Activated naive CD8-positive, alpha-beta T cell treated with anti-CD3 and anti-CD28 coated beads for 36 hours (primary cell): Measurements from ENCODE around the gene ACSF2. TPM values are rescaled to one million over a fixed set of nuclear protein-coding genes. Genes with fewer than 3 reads are reported as not detected.

Source experiments
- DNase-seq: peaks from one replicate; pipeline ENCODE4 v3.0.0; 2021
- H3K27ac Mint-ChIP-seq: one replicate; pipeline ENCODE4 v1.8.0; 2022; ENCODE audit warnings: mild to moderate bottlenecking, moderate library complexity, mixed read lengths
- H3K27me3 Mint-ChIP-seq: one replicate; pipeline ENCODE4 v1.8.0; 2022; ENCODE audit warnings: mild to moderate bottlenecking, mixed read lengths
- H3K36me3 Mint-ChIP-seq: one replicate; pipeline ENCODE4 v1.8.0; 2021; ENCODE audit warnings: mild to moderate bottlenecking, mixed read lengths
- H3K4me1 Mint-ChIP-seq: one replicate; pipeline ENCODE4 v1.8.0; 2021; ENCODE audit warnings: mixed read lengths
- H3K4me3 Mint-ChIP-seq: one replicate; pipeline ENCODE4 v1.8.0; 2022; ENCODE audit warnings: mild to moderate bottlenecking, moderate library complexity, mixed read lengths
- H3K9me3 Mint-ChIP-seq: one replicate; pipeline ENCODE4 v1.8.0; 2022; ENCODE audit warnings: mixed read lengths
- total RNA-seq, 2 experiments: library from RNA; stranded (reverse); gene quantifications; one replicate each; pipeline ENCODE4 v1.2.3, GENCODE V29; 2021

Gene ACSF2
- total RNA-seq, 2 experiments from 2014 or later, result 9.2 to 9.7 TPM

- Mint-ChIP-seq H3K9me3 (no peaks in the 10 kb centered on the region), H3K27ac (no peak overlapping the region), H3K4me3 (no peak overlapping the region), H3K27me3 (no peaks in the 10 kb centered on the region), H3K4me1 (no peaks in the 10 kb centered on the region), H3K36me3 (no peaks in the 10 kb centered on the region)
- DNase-seq, result no peak
Measured at GRCh38 chr17:50460831-50461526, 35.0 kb downstream of the ACSF2 start.

- DNase-seq, result no peak
- Mint-ChIP-seq H3K9me3 (no peaks in the 10 kb centered on the region), H3K27ac (no peak overlapping the region), H3K36me3 (no peaks in the 10 kb centered on the region), H3K27me3 (no peaks in the 10 kb centered on the region), H3K4me3 (no peak overlapping the region), H3K4me1 (no peaks in the 10 kb centered on the region)
Measured at GRCh38 chr17:50461550-50462132, 35.6 kb downstream of the ACSF2 start.

DNA sequence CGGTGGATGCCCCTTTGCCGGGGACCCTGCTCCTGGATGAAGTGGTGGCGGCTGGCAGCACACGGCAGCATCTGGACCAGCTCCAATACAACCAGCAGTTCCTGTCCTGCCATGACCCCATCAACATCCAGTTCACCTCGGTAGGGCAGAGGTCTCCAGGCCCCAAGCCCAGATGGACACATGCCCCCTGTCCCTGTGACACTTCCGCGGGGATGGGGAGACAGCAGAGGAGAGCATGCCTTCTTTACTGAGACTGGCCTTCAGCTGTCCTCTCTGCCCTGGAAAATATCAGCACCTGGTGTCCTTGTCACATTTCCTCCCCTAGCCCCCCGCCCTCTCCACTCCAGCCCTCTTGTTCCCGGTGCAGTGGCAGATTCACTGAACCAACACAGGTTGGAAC is 36.4 kb downstream of the ACSF2 start:
- Mint-ChIP-seq H3K27ac (no peak overlapping the region), H3K36me3 (no peaks in the 10 kb centered on the region), H3K27me3 (peaks cover 4% of the 10 kb centered on the region), H3K4me3 (no peak overlapping the region), H3K4me1 (no peaks in the 10 kb centered on the region), H3K9me3 (no peaks in the 10 kb centered on the region)
- no peak for DNase-seq

DNA sequence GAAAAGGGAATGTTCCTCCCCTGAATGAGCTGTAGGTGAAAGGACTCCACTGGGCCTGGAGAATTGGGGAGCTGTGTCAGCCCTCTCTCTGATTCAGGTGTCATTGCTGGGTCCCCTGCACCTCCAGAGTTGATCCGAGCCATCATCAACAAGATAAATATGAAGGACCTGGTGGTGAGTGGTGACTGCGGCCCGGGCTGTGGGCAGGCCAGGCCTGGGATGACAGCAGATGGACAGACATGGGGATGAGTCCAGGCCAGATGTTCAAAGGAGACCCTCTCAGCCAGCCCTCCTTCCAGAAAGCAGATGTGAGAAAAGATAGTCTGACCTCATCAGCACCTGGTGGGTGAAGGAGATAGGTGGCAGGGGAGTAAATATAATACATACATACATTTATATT is 38.1 kb downstream of the ACSF2 start:
- Mint-ChIP-seq H3K36me3 (no peaks in the 10 kb centered on the region), H3K27ac (no peak overlapping the region), H3K4me1 (no peaks in the 10 kb centered on the region), H3K4me3 (no peak overlapping the region), H3K27me3 (peaks cover 15% of the 10 kb centered on the region), H3K9me3 (no peaks in the 10 kb centered on the region)
- DNase-seq, result no peak

- H3K27ac Mint-ChIP-seq, result no peak overlapping the region
- H3K4me1 Mint-ChIP-seq, result no peaks in the 10 kb centered on the region
- H3K9me3 Mint-ChIP-seq, result no peaks in the 10 kb centered on the region
- no peaks in the 10 kb centered on the region for H3K36me3 Mint-ChIP-seq
- peaks cover 21% of the 10 kb centered on the region for H3K27me3 Mint-ChIP-seq
- DNase-seq, result no peak
- no peak overlapping the region for H3K4me3 Mint-ChIP-seq
Measured at GRCh38 chr17:50464736-50465135, 38.7 kb downstream of the ACSF2 start.

DNA sequence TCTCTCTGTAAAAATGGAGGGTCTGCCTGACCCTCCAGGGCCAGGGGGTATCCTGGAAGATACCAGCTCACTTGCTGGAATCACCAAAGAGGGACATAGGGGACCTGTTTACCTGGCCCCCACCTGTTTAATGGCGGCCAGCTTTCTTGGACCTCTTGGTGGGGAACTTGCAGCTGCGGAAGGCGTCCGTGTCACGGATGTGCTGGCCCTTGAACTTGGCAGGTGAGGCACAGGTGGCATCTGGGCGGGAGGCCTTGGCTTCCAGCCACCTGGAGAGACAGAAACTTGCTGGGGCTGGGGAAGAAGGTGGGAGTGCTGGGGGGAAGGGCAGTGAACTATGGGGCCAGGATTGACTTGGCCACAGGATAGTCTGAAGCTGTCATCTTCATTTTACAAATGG is 39.2 kb downstream of the ACSF2 start:
- no peak overlapping the region for H3K27ac Mint-ChIP-seq
- peaks cover 25% of the 10 kb centered on the region for H3K27me3 Mint-ChIP-seq
- no peaks in the 10 kb centered on the region for H3K4me1 Mint-ChIP-seq
- no peaks in the 10 kb centered on the region for H3K9me3 Mint-ChIP-seq
- no peak overlapping the region for H3K4me3 Mint-ChIP-seq
- DNase-seq, result no peak
- H3K36me3 Mint-ChIP-seq, result no peaks in the 10 kb centered on the region

GRCh38 chr17:50465635-50466034 is 39.6 kb downstream of the ACSF2 start:
- Mint-ChIP-seq H3K27me3 (peaks cover 30% of the 10 kb centered on the region), H3K4me1 (peaks cover 1% of the 10 kb centered on the region), H3K9me3 (no peaks in the 10 kb centered on the region), H3K27ac (no peak overlapping the region), H3K4me3 (no peak overlapping the region), H3K36me3 (no peaks in the 10 kb centered on the region)
- DNase-seq, result no peak

- no peaks in the 10 kb centered on the region for H3K36me3 Mint-ChIP-seq
- peaks cover 34% of the 10 kb centered on the region for H3K27me3 Mint-ChIP-seq
- no peak for DNase-seq
- peaks cover 7% of the 10 kb centered on the region for H3K4me1 Mint-ChIP-seq
- H3K27ac Mint-ChIP-seq, result no peak overlapping the region
- no peaks in the 10 kb centered on the region for H3K9me3 Mint-ChIP-seq
- no peak overlapping the region for H3K4me3 Mint-ChIP-seq
Measured at GRCh38 chr17:50466371-50467113, 40.5 kb downstream of the ACSF2 start.

DNA sequence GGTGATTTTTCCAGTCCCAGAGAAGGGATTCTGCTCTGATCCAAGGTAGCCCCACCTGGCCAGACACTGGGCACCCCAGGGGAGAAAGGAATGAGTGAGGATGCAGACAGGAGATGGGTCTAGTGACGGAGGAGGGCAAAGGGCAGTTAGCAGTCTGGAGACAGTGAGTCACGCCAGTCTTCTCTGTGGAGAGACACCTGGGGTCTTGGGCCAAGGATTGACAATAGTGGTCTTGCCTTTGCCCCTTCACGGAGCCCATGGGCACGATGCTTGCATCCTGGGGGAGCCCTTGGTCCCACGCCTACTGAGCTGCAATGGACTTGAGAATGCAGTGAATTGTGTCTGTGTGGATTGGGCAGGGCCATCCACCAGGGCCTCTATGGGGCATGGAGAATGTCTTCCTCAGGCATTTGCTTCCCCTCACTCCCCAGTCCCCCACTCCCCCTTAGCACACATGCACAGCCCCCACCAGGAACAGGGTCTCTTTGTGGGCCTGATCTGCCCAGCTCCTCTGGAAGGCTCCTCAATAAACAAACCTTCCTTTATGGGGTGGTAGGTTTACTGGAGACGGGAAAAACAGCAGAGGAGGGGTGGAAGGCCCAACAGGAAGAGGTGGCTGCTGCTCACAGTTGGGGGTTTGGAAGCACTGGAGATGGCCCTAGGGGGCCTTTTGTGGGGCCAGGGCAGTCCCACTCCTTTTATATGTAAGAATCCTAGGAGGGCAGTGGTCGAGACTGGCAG is 41.3 kb downstream of the ACSF2 start:
- DNase-seq, result no peak
- Mint-ChIP-seq H3K36me3 (no peaks in the 10 kb centered on the region), H3K9me3 (no peaks in the 10 kb centered on the region), H3K4me1 (peaks cover 7% of the 10 kb centered on the region), H3K4me3 (no peak overlapping the region), H3K27ac (no peak overlapping the region), H3K27me3 (peaks cover 34% of the 10 kb centered on the region)

GRCh38 chr17:50467855-50468303 is 41.9 kb downstream of the ACSF2 start:
- peaks cover 7% of the 10 kb centered on the region for H3K4me1 Mint-ChIP-seq
- H3K9me3 Mint-ChIP-seq, result no peaks in the 10 kb centered on the region
- no peaks in the 10 kb centered on the region for H3K36me3 Mint-ChIP-seq
- no peak overlapping the region for H3K27ac Mint-ChIP-seq
- no peak overlapping the region for H3K4me3 Mint-ChIP-seq
- H3K27me3 Mint-ChIP-seq, result peaks cover 34% of the 10 kb centered on the region
- DNase-seq, result no peak

GRCh38 chr17:50468304-50469207 is 42.5 kb downstream of the ACSF2 start, which contains the start of gene CHAD:
Gene CHAD (minus strand): TSS chr17:50468880. CDS start chr17:50468813, 67 bp downstream.
- no peak for DNase-seq
- Mint-ChIP-seq H3K9me3 (no peaks in the 10 kb centered on the region), H3K27me3 (peaks cover 34% of the 10 kb centered on the region), H3K4me3 (no peak within 1 kb of the TSS), H3K36me3 (no peaks in the 10 kb centered on the region), H3K4me1 (peaks cover 7% of the 10 kb centered on the region), H3K27ac (no peak within 1 kb of the TSS)

- Mint-ChIP-seq H3K27me3 (peaks cover 34% of the 10 kb centered on the region), H3K36me3 (no peaks in the 10 kb centered on the region), H3K4me1 (peaks cover 7% of the 10 kb centered on the region), H3K27ac (no peak overlapping the region), H3K9me3 (no peaks in the 10 kb centered on the region), H3K4me3 (no peak overlapping the region)
- DNase-seq, result no peak
Measured at GRCh38 chr17:50469208-50469605, 43.2 kb downstream of the ACSF2 start.

- Mint-ChIP-seq H3K4me3 (no peak overlapping the region), H3K27ac (no peak overlapping the region), H3K9me3 (no peaks in the 10 kb centered on the region), H3K27me3 (peaks cover 34% of the 10 kb centered on the region), H3K36me3 (no peaks in the 10 kb centered on the region), H3K4me1 (peaks cover 7% of the 10 kb centered on the region)
- DNase-seq, result no peak
Measured at GRCh38 chr17:50469671-50470305, 43.8 kb downstream of the ACSF2 start.

DNA sequence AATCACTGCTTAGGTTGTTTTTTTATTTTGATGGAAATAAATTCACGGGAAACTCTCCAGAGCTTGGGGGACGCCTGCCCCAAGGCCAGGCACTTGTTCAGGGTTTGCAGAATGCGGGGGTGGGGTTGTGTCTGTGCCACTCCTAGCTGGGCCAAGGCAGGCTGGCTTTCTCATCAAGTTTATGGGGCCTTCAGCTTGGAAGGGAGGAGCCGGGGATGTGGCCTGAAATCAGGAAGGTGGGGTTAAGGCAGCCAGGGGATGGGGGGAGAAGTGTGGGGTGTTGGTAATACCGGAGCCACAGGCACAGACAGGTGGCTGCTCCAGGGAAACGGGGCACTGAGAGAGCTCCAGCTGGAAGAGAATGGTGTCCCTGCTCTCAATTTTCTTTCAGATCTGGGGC is 44.4 kb downstream of the ACSF2 start:
- DNase-seq, result no peak
- H3K4me3 Mint-ChIP-seq, result no peak overlapping the region
- peaks cover 34% of the 10 kb centered on the region for H3K27me3 Mint-ChIP-seq
- H3K27ac Mint-ChIP-seq, result no peak overlapping the region
- H3K9me3 Mint-ChIP-seq, result no peaks in the 10 kb centered on the region
- H3K36me3 Mint-ChIP-seq, result no peaks in the 10 kb centered on the region
- H3K4me1 Mint-ChIP-seq, result peaks cover 7% of the 10 kb centered on the region
